H9 (cell line): ENCODE data around the gene EML2. TPM values are rescaled to one million over a fixed set of nuclear protein-coding genes. Genes with fewer than 3 reads are reported as not detected.
A peak's percentile ranks its signal among the peaks of the same experiment; 100 is the strongest.

Experiments used
- DNase-seq: peaks from one replicate; pipeline ENCODE4 v3.0.0-alpha.2; 2017
- H2AFZ ChIP-seq: one replicate; pipeline ENCODE4 v1.6.1; 2013; ENCODE audit warnings: mild to moderate bottlenecking, low read length, control low read depth, moderate library complexity
- H2AK5ac ChIP-seq: 2 replicates; pipeline ENCODE4 v1.6.1; 2013; ENCODE audit warnings: low read length, control low read depth, mixed read lengths; ENCODE audit not compliant: insufficient read length
- H2BK120ac ChIP-seq: one replicate; pipeline ENCODE4 v1.6.1; 2013; ENCODE audit warnings: low read depth, mild to moderate bottlenecking, low read length, control low read depth, inconsistent platforms; ENCODE audit not compliant: poor library complexity, severe bottlenecking
- H2BK12ac ChIP-seq: 2 replicates; pipeline ENCODE4 v1.6.1; 2013; ENCODE audit warnings: low read length, control low read depth, mixed read lengths, low read depth; ENCODE audit not compliant: insufficient read length
- H2BK15ac ChIP-seq: 2 replicates; pipeline ENCODE4 v1.6.1; 2013; ENCODE audit warnings: low read depth, low read length, control low read depth
- H2BK20ac ChIP-seq: one replicate; pipeline ENCODE4 v1.6.1; 2013; ENCODE audit warnings: low read depth, mild to moderate bottlenecking, low read length, control low read depth, inconsistent platforms; ENCODE audit not compliant: poor library complexity, severe bottlenecking
- H2BK5ac ChIP-seq: 2 replicates; pipeline ENCODE4 v1.6.1; 2013; ENCODE audit warnings: low read length, control low read depth, mixed read lengths; ENCODE audit not compliant: insufficient read length
- H3K14ac ChIP-seq: 2 replicates; pipeline ENCODE4 v1.6.1; 2013; ENCODE audit warnings: low read length, control low read depth; ENCODE audit not compliant: insufficient read depth
- H3K18ac ChIP-seq: 2 replicates; pipeline ENCODE4 v1.6.1; 2013; ENCODE audit warnings: low read depth, mild to moderate bottlenecking, mixed read lengths, low read length, control low read depth; ENCODE audit not compliant: insufficient read length
- H3K23ac ChIP-seq: 2 replicates; pipeline ENCODE4 v1.6.1; 2013; ENCODE audit warnings: low read length, control low read depth, mixed read lengths, low read depth; ENCODE audit not compliant: insufficient read length
- H3K23me2 ChIP-seq: 2 replicates; pipeline ENCODE4 v1.6.1; 2013; ENCODE audit warnings: low read depth, mild to moderate bottlenecking, mixed read lengths, low read length, control low read depth; ENCODE audit not compliant: insufficient read length, poor library complexity, severe bottlenecking
- H3K27ac ChIP-seq: 2 replicates; pipeline ENCODE4 v1.5.1; 2013; ENCODE audit warnings: low read length, control low read depth, mixed read lengths, low read depth; ENCODE audit not compliant: insufficient read length
- H3K27me3 ChIP-seq: 2 replicates; pipeline ENCODE4 v1.6.1; 2013; ENCODE audit warnings: low read length, control low read depth, inconsistent platforms; ENCODE audit not compliant: insufficient read depth
- H3K4ac ChIP-seq: 2 replicates; pipeline ENCODE4 v1.6.1; 2013; ENCODE audit warnings: low read depth, mild to moderate bottlenecking, control low read depth, inconsistent platforms, low read length, moderate library complexity
- H3K4me1 ChIP-seq: 2 replicates; pipeline ENCODE4 v1.6.1; 2013; ENCODE audit warnings: low read length, control low read depth, inconsistent platforms; ENCODE audit not compliant: insufficient read depth
- H3K4me2 ChIP-seq: 2 replicates; pipeline ENCODE4 v1.6.1; 2013; ENCODE audit warnings: low read length, control low read depth, mixed read lengths; ENCODE audit not compliant: insufficient read length, insufficient read depth
- H3K56ac ChIP-seq: 2 replicates; pipeline ENCODE4 v1.6.1; 2013; ENCODE audit warnings: low read depth, mild to moderate bottlenecking, mixed read lengths, low read length, control low read depth; ENCODE audit not compliant: insufficient read length
- H3K79me1 ChIP-seq: 2 replicates; pipeline ENCODE4 v1.6.1; 2013; ENCODE audit warnings: low read depth, mild to moderate bottlenecking, moderate library complexity, low read length, control low read depth, inconsistent platforms; ENCODE audit not compliant: insufficient read depth, poor library complexity, severe bottlenecking
- H3K79me2 ChIP-seq: 2 replicates; pipeline ENCODE4 v1.6.1; 2013; ENCODE audit warnings: low read length, control low read depth, inconsistent platforms; ENCODE audit not compliant: insufficient read depth
- H3K9ac ChIP-seq: 2 replicates; pipeline ENCODE4 v1.6.1; 2013; ENCODE audit warnings: low read length, control low read depth, mixed read lengths; ENCODE audit not compliant: insufficient read length; ENCODE audit errors: extremely low read depth
- H3K9me3 ChIP-seq: one replicate; pipeline ENCODE4 v1.6.1; 2013; ENCODE audit warnings: low read depth, low read length, inconsistent platforms; ENCODE audit not compliant: control insufficient read depth
- H3T11ph ChIP-seq: one replicate; pipeline ENCODE4 v1.6.1; 2013; ENCODE audit warnings: mild to moderate bottlenecking, low read length, control low read depth, inconsistent platforms
- H4K20me1 ChIP-seq: one replicate; pipeline ENCODE4 v1.6.1; 2013; ENCODE audit not compliant: control insufficient read depth, insufficient read length, insufficient read depth
- H4K5ac ChIP-seq: 2 replicates; pipeline ENCODE4 v1.6.1; 2013; ENCODE audit warnings: low read depth, mild to moderate bottlenecking, mixed read lengths, low read length, control low read depth; ENCODE audit not compliant: insufficient read length
- H4K8ac ChIP-seq: replicated peaks from 2 replicates; pipeline ENCODE4 v1.6.1; 2013; ENCODE audit warnings: low read length, control low read depth, mixed read lengths, low read depth; ENCODE audit not compliant: insufficient read length
- H4K91ac ChIP-seq: 2 replicates; pipeline ENCODE4 v1.6.1; 2013; ENCODE audit warnings: low read depth, mild to moderate bottlenecking, moderate library complexity, mixed read lengths, low read length, control low read depth; ENCODE audit not compliant: insufficient read length
- H3K27ac Mint-ChIP-seq, 3 experiments: 2 replicates in 2 of 3; 3 replicates in 1 of 3; pipeline ENCODE4 v1.8.0; 2020 to 2021; ENCODE audit warnings: mixed read lengths in 3 of 3, mild to moderate bottlenecking in 1 of 3, moderate library complexity in 1 of 3
- H3K27me3 Mint-ChIP-seq: 2 replicates; pipeline ENCODE4 v1.8.0; 2021; ENCODE audit warnings: low read depth, mild to moderate bottlenecking, moderate library complexity, mixed read lengths
- H3K36me3 Mint-ChIP-seq, 3 experiments: 2 replicates in 2 of 3; 3 replicates in 1 of 3; pipeline ENCODE4 v1.8.0; 2020 to 2021; ENCODE audit warnings: low read depth in 3 of 3, mixed read lengths in 3 of 3; ENCODE audit not compliant: insufficient read depth in 1 of 3
- H3K4me1 Mint-ChIP-seq, 2 experiments: 2 replicates each; pipeline ENCODE4 v1.8.0; 2020; ENCODE audit warnings: mixed read lengths in 2 of 2
- H3K4me3 Mint-ChIP-seq, 2 experiments: 2 replicates in 1 of 2; 3 replicates in 1 of 2; pipeline ENCODE4 v1.8.0; 2020 to 2021; ENCODE audit warnings: mild to moderate bottlenecking in 2 of 2, mixed read lengths in 2 of 2, moderate library complexity in 1 of 2
- H3K9me3 Mint-ChIP-seq, 2 experiments: 2 replicates in 1 of 2; 3 replicates in 1 of 2; pipeline ENCODE4 v1.8.0; 2020; ENCODE audit warnings: mild to moderate bottlenecking in 2 of 2, mixed read lengths in 2 of 2, moderate library complexity in 1 of 2
- WGBS: extraction: QIAGEN DNeasy Blood & Tissue Kit; methylation state at CpG from one replicate; pipeline ENCODE4 v1.1.7; 2013; ENCODE audit warnings: missing lambda C conversion rate, low lambda C conversion rate, mixed read lengths; ENCODE audit not compliant: insufficient read length; ENCODE audit errors: extremely low coverage; 5-methylcytosine and 5-hydroxymethylcytosine counted together
- total RNA-seq: library from RNA; stranded (reverse); gene quantifications from 2 replicates; pipeline ENCODE4 v1.2.1, GENCODE V29; 2021
- TF ChIP-seq, protein P1 (sequence below): fragments of 200-600 bp; sonication (generic); conservative IDR thresholded peaks from 3 replicates; pipeline ENCODE4 v1.8.0; 2021; ENCODE audit warnings: antibody characterized with exemption, mild to moderate bottlenecking

EML2 gene
- total RNA-seq, 1 experiment from 2014 or later: 22.6 TPM

DNA sequence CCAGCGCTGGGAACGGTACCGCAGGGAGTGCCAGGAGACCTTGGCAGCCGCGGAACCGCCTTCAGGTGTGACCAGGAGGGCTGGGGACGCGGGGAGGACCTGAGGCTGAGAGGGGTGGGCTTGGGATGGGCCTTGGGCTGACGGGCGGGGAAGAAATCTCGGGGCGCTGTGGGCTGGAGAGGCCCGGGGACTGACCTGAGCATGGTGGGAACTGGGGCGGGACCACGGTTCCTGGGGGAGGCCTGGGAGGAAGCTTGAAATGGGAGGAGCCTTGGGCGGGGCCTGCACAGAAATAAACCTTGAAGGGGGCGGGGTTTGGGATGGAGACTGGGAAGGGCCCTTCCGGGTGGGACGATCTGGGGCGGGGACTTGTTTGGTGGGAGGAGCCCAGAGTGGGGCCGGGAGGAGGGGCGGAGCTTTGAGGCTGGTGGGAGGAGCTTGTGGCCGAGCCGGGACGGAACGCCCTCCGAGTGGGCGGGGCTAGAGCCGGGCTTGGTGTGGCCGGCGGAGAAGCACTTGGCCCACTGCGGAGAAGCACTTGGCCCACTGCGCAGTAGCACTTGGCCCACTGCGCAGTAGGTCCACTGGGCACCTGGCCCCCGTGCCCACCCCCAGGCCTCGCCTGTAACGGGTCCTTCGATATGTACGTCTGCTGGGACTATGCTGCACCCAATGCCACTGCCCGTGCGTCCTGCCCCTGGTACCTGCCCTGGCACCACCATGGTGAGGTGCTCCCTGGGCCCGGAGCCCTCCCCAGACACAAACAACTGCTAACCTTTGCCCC, 31.7 kb upstream of the EML2 start:
- peaks cover 16 to 25% of the 10 kb centered on the region in 2 experiments for H3K4me1 Mint-ChIP-seq
- H3K18ac ChIP-seq: no peak overlapping the region
- H3K79me2 ChIP-seq: no peaks in the 10 kb centered on the region
- no peak overlapping the region for H3K56ac ChIP-seq
- no peak overlapping the region for H2AFZ ChIP-seq
- H3K9ac ChIP-seq: no peak overlapping the region
- no peak overlapping the region for H2BK20ac ChIP-seq
- no peak overlapping the region for H2AK5ac ChIP-seq
- H3K4me2 ChIP-seq: peak overlapping the region; percentile 23
- H3K27me3 Mint-ChIP-seq: peaks cover 69% of the 10 kb centered on the region
- H4K5ac ChIP-seq: no peak overlapping the region
- no peak overlapping the region for H2BK120ac ChIP-seq
- peaks cover 2% of the 10 kb centered on the region; the same call in 1 of the 2 replicates for H3K4me1 ChIP-seq
- no peak overlapping the region for H2BK5ac ChIP-seq
- peaks cover 0 to 2% (median 0%) of the 10 kb centered on the region in 3 experiments; a peak in 1 of 7 replicates for H3K36me3 Mint-ChIP-seq
- no peaks in the 10 kb centered on the region for H4K20me1 ChIP-seq
- no peak overlapping the region for H2BK12ac ChIP-seq
- no peaks in the 10 kb centered on the region; a peak in 1 of 5 replicates for H3K9me3 Mint-ChIP-seq
- TF ChIP-seq, protein P1, sequence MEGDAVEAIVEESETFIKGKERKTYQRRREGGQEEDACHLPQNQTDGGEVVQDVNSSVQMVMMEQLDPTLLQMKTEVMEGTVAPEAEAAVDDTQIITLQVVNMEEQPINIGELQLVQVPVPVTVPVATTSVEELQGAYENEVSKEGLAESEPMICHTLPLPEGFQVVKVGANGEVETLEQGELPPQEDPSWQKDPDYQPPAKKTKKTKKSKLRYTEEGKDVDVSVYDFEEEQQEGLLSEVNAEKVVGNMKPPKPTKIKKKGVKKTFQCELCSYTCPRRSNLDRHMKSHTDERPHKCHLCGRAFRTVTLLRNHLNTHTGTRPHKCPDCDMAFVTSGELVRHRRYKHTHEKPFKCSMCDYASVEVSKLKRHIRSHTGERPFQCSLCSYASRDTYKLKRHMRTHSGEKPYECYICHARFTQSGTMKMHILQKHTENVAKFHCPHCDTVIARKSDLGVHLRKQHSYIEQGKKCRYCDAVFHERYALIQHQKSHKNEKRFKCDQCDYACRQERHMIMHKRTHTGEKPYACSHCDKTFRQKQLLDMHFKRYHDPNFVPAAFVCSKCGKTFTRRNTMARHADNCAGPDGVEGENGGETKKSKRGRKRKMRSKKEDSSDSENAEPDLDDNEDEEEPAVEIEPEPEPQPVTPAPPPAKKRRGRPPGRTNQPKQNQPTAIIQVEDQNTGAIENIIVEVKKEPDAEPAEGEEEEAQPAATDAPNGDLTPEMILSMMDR: no peak
- no CpG with 5 or more reads among the region's 42 CpGs for WGBS
- peak overlapping the region; percentile 78 to 81 for H3K4me3 Mint-ChIP-seq
- H3K4ac ChIP-seq: no peak overlapping the region
- peak; percentile 96 for DNase-seq
- H3T11ph ChIP-seq: no peak overlapping the region
- no peak overlapping the region; a peak in 2 of 7 replicates for H3K27ac Mint-ChIP-seq
- no peak overlapping the region for H2BK15ac ChIP-seq
- H3K23me2 ChIP-seq: peaks cover 15% of the 10 kb centered on the region
- H4K8ac ChIP-seq: no peak overlapping the region
- no peak overlapping the region for H3K23ac ChIP-seq
- H4K91ac ChIP-seq: no peak overlapping the region
- H3K27me3 ChIP-seq: peaks cover 9% of the 10 kb centered on the region; the same call in 1 of the 2 replicates
- H3K14ac ChIP-seq: no peak overlapping the region
- H3K27ac ChIP-seq: no peak overlapping the region
- no peaks in the 10 kb centered on the region for H3K9me3 ChIP-seq
- no peaks in the 10 kb centered on the region for H3K79me1 ChIP-seq
